Endothelial cell of umbilical vein (primary cell): ENCODE data around the gene EFTUD2.

Experiments used
- CTCF ChIP-seq, 2 donors: IDR thresholded peaks; 1 replicate in 1 of 2; 2 replicates in 1 of 2; pipeline ENCODE4 v1.5.1; 2011; ENCODE audit warnings: low read length in 2 of 2, mild to moderate bottlenecking in 2 of 2, moderate library complexity in 2 of 2, control low read depth in 1 of 2, inconsistent platforms in 1 of 2, low read depth in 1 of 2; ENCODE audit not compliant: insufficient read depth in 1 of 2; ENCODE audit errors: extremely low read depth in 1 of 2
- FOS ChIP-seq: IDR thresholded peaks from 2 replicates; pipeline ENCODE4 v1.6.1; 2011; ENCODE audit warnings: mild to moderate bottlenecking, low read length, moderate library complexity, borderline replicate concordance; ENCODE audit not compliant: insufficient read depth
- GATA2 ChIP-seq: IDR thresholded peaks from 2 replicates; pipeline ENCODE4 v1.7.0; 2011; ENCODE audit warnings: low read depth, mild to moderate bottlenecking, moderate library complexity, mixed read lengths, low read length; ENCODE audit not compliant: insufficient read length, insufficient read depth
- JUN ChIP-seq: IDR thresholded peaks from 2 replicates; pipeline ENCODE4 v1.6.1; 2011; ENCODE audit warnings: borderline replicate concordance, low read depth; ENCODE audit not compliant: insufficient read length, insufficient read depth
- MYC ChIP-seq: IDR thresholded peaks from one replicate; pipeline ENCODE4 v1.6.1; 2011; ENCODE audit warnings: mild to moderate bottlenecking, low read depth, low read length
- POLR2A ChIP-seq: IDR thresholded peaks from 2 replicates; pipeline ENCODE4 v1.6.1; 2012; ENCODE audit warnings: low read depth, mild to moderate bottlenecking, control low read depth, low read length
- POLR2AphosphoS5 ChIP-seq: IDR thresholded peaks from 2 replicates; pipeline ENCODE4 v1.6.1; 2012; ENCODE audit warnings: low read depth, mild to moderate bottlenecking, control low read depth, low read length, moderate library complexity; ENCODE audit not compliant: insufficient read depth
- TF ChIP-seq, protein P1 (sequence below): IDR thresholded peaks from 2 replicates; pipeline ENCODE4 v1.6.1; 2011; ENCODE audit not compliant: insufficient read depth, insufficient read length

DNA sequence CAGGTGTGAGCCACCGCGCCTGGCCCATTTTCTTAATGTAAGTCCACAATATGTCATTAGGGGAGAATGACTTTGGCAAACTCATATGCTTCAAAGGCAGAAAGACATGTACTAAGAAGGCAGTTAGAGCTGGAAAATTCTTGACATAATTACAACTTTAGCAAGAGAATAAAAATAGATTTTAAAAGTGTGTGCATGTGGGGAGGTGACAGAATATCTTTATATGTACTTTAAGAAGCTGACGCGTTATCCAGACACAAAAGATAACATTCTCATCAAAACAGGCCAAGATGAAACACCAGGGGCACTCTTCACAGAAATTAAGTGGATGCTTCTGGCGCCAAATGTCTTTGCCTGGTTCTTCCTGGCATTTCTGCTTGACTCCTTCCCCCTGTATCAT is 97.4 kb downstream of the EFTUD2 start:
- TF ChIP-seq CTCF (IDR thresholded peaks at IDR 0.05; ENCODE audit: extremely low read depth in 1 of 2, insufficient read depth in 1 of 2, low read depth in 1 of 2, low read length in 2 of 2): no peak
- no peak for TF ChIP-seq MYC
- TF ChIP-seq, protein P1, sequence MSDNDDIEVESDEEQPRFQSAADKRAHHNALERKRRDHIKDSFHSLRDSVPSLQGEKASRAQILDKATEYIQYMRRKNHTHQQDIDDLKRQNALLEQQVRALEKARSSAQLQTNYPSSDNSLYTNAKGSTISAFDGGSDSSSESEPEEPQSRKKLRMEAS: no peak
- TF ChIP-seq POLR2A: no peak
- TF ChIP-seq FOS: no peak
- TF ChIP-seq POLR2AphosphoS5: no peak
- TF ChIP-seq GATA2: no peak
- TF ChIP-seq JUN: no peak
